ENCODE measurements around the gene PSD4.
A peak's percentile ranks its signal among the peaks of the same experiment; 100 is the strongest.

The PSD4 gene

DNA sequence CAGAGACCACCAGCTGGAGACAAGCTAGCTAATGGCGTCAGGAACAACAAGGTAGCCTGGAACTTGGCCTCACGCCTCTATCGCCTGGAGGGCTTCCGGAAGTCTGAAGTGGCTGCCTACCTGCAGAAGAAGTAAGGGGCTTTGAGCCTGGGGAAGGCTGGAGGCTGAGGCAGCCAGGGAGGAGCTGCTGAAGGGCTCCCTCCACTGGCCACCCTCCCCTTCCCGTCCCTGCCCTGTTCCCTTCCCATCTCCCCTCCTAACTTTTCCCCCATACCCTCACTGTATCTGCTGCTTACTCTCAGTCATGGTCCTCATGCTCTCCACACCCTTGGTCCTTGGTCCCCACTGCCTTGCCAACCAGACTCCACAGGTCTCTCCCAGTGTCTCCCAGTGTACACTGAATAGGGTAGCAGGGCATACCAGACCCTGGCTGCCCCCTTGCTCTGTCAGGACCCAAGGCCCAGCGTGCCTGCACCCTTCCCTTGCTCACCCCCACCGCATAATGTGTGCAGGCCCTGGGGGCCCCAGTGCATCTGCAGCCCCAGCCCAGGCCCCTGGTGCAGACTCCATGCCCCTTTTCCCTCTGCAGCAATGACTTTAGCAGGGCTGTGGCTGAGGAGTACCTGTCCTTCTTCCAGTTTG is 18.8 kb downstream of the PSD4 start:
- no peaks in the 10 kb centered on the region for H3K4me1 ChIP-seq (ENCODE audit: control insufficient read depth, low read depth, low read length)
- no peak overlapping the region for H3K23ac ChIP-seq (ENCODE audit: low read length)
- H3K79me2 ChIP-seq (ENCODE audit: control insufficient read depth, insufficient read depth, low read length): no peaks in the 10 kb centered on the region
- H2AK5ac ChIP-seq (ENCODE audit: low read length): no peak overlapping the region
- no CpG with 5 or more reads among the region's 7 CpGs for WGBS (ENCODE audit: extremely low coverage, insufficient coverage, low lambda C conversion rate)
- no peak overlapping the region for H4K8ac ChIP-seq (ENCODE audit: low read depth, low read length)
- H3K79me1 ChIP-seq (ENCODE audit: low read length): no peaks in the 10 kb centered on the region
- no peak overlapping the region for H2BK5ac ChIP-seq (ENCODE audit: low read length)
- no peak overlapping the region for H3K56ac ChIP-seq (ENCODE audit: low read length)
- H3K18ac ChIP-seq (ENCODE audit: low read length): no peak overlapping the region
- H3K27ac ChIP-seq (ENCODE audit: low read depth, low read length): no peak overlapping the region
- H3K4me3 ChIP-seq (ENCODE audit: low read length): no peak overlapping the region
- H2BK15ac ChIP-seq (replicated peaks; ENCODE audit: low read depth): no peak overlapping the region
- H3K9ac ChIP-seq (ENCODE audit: low read length): no peak overlapping the region
- H4K5ac ChIP-seq (ENCODE audit: low read length): no peak overlapping the region
- H3K4me2 ChIP-seq (ENCODE audit: low read length): no peak overlapping the region
- no peak overlapping the region for H3K4ac ChIP-seq (ENCODE audit: low read depth, low read length)
- peak; percentile 61 for DNase-seq
- H3K27me3 ChIP-seq (ENCODE audit: insufficient read depth, low read length, poor library complexity): no peaks in the 10 kb centered on the region
- no peak overlapping the region for H2BK120ac ChIP-seq (ENCODE audit: low read depth, low read length)
- no peaks in the 10 kb centered on the region for H3K36me3 ChIP-seq (ENCODE audit: control insufficient read depth, insufficient read depth, low read length)

DNA sequence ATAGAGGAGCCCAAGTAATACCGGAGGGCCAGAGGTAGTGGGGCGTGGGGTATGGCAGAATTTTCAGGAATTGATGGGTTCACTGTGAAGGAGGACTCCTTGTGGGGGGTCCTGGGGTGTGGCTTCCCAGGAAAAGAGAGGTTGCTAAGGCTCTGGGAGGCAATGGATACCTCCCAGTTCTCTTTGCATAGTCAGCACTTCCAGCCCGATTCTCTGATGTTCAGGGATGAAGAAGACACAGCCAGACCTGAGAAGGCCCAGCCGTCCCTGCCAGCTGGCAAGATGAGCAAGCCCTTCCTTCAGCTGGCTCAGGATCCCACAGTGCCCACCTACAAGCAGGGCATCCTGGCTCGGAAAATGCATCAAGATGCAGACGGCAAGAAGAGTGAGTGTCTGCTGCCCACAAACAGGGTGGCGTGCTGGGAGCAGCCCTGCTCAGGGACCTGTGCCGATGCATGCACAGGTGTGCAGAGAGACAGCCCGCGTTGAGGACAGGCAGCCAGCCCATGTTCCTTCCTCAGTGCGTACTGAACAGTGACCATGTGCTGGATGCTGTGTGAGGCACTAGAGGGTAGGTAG is 22.2 kb downstream of the PSD4 start:
- H3K79me1 ChIP-seq (ENCODE audit: low read length): no peaks in the 10 kb centered on the region
- H2BK120ac ChIP-seq (ENCODE audit: low read depth, low read length): no peak overlapping the region
- no peak overlapping the region for H3K9ac ChIP-seq (ENCODE audit: low read length)
- H2BK5ac ChIP-seq (ENCODE audit: low read length): no peak overlapping the region
- no peak overlapping the region for H3K23ac ChIP-seq (ENCODE audit: low read length)
- H2AK5ac ChIP-seq (ENCODE audit: low read length): no peak overlapping the region
- H3K27me3 ChIP-seq (ENCODE audit: insufficient read depth, low read length, poor library complexity): no peaks in the 10 kb centered on the region
- H3K36me3 ChIP-seq (ENCODE audit: control insufficient read depth, insufficient read depth, low read length): no peaks in the 10 kb centered on the region
- no peak overlapping the region for H4K8ac ChIP-seq (ENCODE audit: low read depth, low read length)
- no peak overlapping the region for H3K4me2 ChIP-seq (ENCODE audit: low read length)
- no peak overlapping the region for H4K5ac ChIP-seq (ENCODE audit: low read length)
- H3K4me1 ChIP-seq (ENCODE audit: control insufficient read depth, low read depth, low read length): no peaks in the 10 kb centered on the region
- H2BK15ac ChIP-seq (replicated peaks; ENCODE audit: low read depth): no peak overlapping the region
- no peaks in the 10 kb centered on the region for H3K79me2 ChIP-seq (ENCODE audit: control insufficient read depth, insufficient read depth, low read length)
- no peak overlapping the region for H3K4me3 ChIP-seq (ENCODE audit: low read length)
- no peak overlapping the region for H3K4ac ChIP-seq (ENCODE audit: low read depth, low read length)
- WGBS (ENCODE audit: extremely low coverage, insufficient coverage, low lambda C conversion rate): no CpG with 5 or more reads among the region's 11 CpGs
- no peak overlapping the region for H3K27ac ChIP-seq (ENCODE audit: low read depth, low read length)
- no peak overlapping the region for H3K18ac ChIP-seq (ENCODE audit: low read length)
- no peak overlapping the region for H3K56ac ChIP-seq (ENCODE audit: low read length)
- DNase-seq: no peak

DNA sequence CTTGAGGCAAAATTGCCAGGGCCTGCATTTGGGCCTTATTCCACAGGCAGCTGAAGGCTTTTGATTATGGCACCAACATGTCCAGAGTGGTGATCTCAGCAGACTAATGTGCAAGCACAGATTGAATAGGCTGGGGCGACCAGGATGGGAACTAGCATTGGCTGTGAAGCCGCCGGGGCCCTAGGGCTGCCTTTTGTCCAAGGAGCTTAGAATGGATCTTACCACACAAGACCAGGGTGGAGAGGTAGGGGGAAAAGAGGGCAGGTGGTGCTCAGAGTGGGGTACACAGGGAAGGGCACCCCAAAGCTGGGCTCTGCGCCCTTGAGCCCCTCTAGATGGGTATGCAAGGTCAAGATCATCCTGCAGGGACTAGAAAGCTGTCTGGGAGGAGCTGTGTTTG is 23.1 kb downstream of the PSD4 start:
- Histone ChIP-seq H3K23ac (ENCODE audit: low read length) (no peak overlapping the region), H3K9ac (ENCODE audit: low read length) (no peak overlapping the region), H2BK5ac (ENCODE audit: low read length) (no peak overlapping the region), H3K4ac (ENCODE audit: low read depth, low read length) (no peak overlapping the region), H4K5ac (ENCODE audit: low read length) (no peak overlapping the region), H3K4me2 (ENCODE audit: low read length) (no peak overlapping the region), H3K56ac (ENCODE audit: low read length) (no peak overlapping the region), H2BK120ac (ENCODE audit: low read depth, low read length) (no peak overlapping the region), H2BK15ac (replicated peaks; ENCODE audit: low read depth) (no peak overlapping the region), H3K79me1 (ENCODE audit: low read length) (no peaks in the 10 kb centered on the region), H3K27me3 (ENCODE audit: insufficient read depth, low read length, poor library complexity) (no peaks in the 10 kb centered on the region), H3K18ac (ENCODE audit: low read length) (no peak overlapping the region), H3K36me3 (ENCODE audit: control insufficient read depth, insufficient read depth, low read length) (no peaks in the 10 kb centered on the region), H4K8ac (ENCODE audit: low read depth, low read length) (no peak overlapping the region), H3K4me3 (ENCODE audit: low read length) (no peak overlapping the region), H3K27ac (ENCODE audit: low read depth, low read length) (no peak overlapping the region), H3K4me1 (ENCODE audit: control insufficient read depth, low read depth, low read length) (no peaks in the 10 kb centered on the region), H2AK5ac (ENCODE audit: low read length) (no peak overlapping the region), H3K79me2 (ENCODE audit: control insufficient read depth, insufficient read depth, low read length) (no peaks in the 10 kb centered on the region)
- no CpG with 5 or more reads among the region's 4 CpGs for WGBS (ENCODE audit: extremely low coverage, insufficient coverage, low lambda C conversion rate)
- no peak for DNase-seq

DNA sequence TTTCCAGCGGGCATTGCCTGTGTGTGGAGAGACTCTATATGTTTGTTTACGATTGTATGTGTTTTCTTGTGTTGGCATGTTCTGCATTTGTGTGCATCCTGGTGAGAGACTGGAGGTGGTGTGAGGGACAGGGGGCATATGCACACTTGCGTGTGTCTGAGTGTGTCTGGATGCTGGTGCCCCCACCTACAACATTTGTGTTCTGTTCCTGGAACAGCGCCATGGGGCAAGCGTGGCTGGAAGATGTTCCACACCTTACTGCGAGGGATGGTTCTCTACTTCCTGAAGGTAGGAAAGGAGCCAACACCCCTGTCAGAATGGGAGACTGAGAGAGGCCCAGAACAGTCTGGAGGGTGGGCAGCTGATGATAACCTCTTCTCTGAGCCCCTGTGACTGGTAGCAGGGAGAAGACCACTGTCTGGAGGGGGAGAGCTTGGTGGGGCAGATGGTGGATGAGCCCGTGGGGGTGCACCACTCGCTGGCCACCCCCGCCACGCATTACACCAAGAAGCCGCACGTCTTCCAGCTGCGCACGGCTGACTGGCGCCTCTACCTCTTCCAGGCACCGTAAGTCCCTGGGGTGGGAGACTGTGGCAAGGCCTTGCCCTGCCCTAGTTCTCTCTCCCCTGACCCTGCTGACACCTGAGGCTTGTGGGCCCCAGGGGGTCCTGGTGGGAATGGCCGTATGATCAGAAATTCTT is 23.7 kb downstream of the PSD4 start:
- Histone ChIP-seq H3K4me2 (ENCODE audit: low read length) (no peak overlapping the region), H3K23ac (ENCODE audit: low read length) (no peak overlapping the region), H3K9ac (ENCODE audit: low read length) (no peak overlapping the region), H3K4me3 (ENCODE audit: low read length) (no peak overlapping the region), H3K4me1 (ENCODE audit: control insufficient read depth, low read depth, low read length) (no peaks in the 10 kb centered on the region), H3K36me3 (ENCODE audit: control insufficient read depth, insufficient read depth, low read length) (no peaks in the 10 kb centered on the region), H3K18ac (ENCODE audit: low read length) (no peak overlapping the region), H2BK120ac (ENCODE audit: low read depth, low read length) (no peak overlapping the region), H3K27me3 (ENCODE audit: insufficient read depth, low read length, poor library complexity) (no peaks in the 10 kb centered on the region), H4K8ac (ENCODE audit: low read depth, low read length) (no peak overlapping the region), H3K79me1 (ENCODE audit: low read length) (no peaks in the 10 kb centered on the region), H2BK15ac (replicated peaks; ENCODE audit: low read depth) (no peak overlapping the region), H2AK5ac (ENCODE audit: low read length) (no peak overlapping the region), H4K5ac (ENCODE audit: low read length) (no peak overlapping the region), H3K27ac (ENCODE audit: low read depth, low read length) (no peak overlapping the region), H3K4ac (ENCODE audit: low read depth, low read length) (no peak overlapping the region), H3K79me2 (ENCODE audit: control insufficient read depth, insufficient read depth, low read length) (no peaks in the 10 kb centered on the region), H3K56ac (ENCODE audit: low read length) (no peak overlapping the region), H2BK5ac (ENCODE audit: low read length) (no peak overlapping the region)
- WGBS (ENCODE audit: extremely low coverage, insufficient coverage, low lambda C conversion rate): no CpG with 5 or more reads among the region's 17 CpGs
- DNase-seq: no peak

DNA sequence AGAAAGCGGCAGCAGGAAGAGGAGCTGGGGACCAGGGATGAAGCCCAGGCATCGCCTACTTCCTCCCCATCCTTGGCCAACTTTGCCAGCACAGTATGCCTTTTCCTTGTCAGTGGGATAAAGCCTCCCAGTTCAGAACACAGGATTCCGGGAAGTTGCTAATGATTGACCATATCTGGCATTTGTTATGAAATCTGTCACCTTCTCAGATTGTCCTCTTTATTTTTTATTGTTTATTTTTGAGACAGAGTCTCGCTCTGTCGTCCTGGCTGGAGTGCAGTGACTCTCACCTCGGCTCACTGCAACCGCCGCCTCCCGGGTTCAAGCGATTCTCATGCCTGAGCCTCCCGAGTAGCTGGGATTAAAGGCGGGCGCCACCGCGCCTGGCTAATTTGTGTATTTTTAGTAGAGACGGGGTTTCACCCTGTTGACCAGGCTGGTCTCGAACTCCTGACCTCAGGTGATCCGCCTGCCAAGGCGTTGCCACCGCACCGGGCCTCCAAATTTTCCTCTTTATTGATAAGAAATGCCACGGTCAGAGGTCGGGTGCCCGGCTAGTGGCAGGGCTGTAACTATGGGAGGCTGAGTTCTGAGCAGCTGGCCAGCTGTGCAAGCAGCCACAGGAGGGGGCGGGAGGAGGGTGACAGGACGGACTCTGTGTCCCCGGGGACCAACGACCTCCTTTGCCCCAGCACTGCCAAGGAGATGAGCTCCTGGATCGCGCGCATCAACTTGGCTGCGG is 24.4 kb downstream of the PSD4 start:
- Histone ChIP-seq H3K79me2 (ENCODE audit: control insufficient read depth, insufficient read depth, low read length) (no peaks in the 10 kb centered on the region), H4K8ac (ENCODE audit: low read depth, low read length) (no peak overlapping the region), H2BK15ac (replicated peaks; ENCODE audit: low read depth) (no peak overlapping the region), H3K4ac (ENCODE audit: low read depth, low read length) (no peak overlapping the region), H3K36me3 (ENCODE audit: control insufficient read depth, insufficient read depth, low read length) (no peaks in the 10 kb centered on the region), H3K27me3 (ENCODE audit: insufficient read depth, low read length, poor library complexity) (no peaks in the 10 kb centered on the region), H3K4me3 (ENCODE audit: low read length) (peak overlapping the region; percentile 57), H3K27ac (ENCODE audit: low read depth, low read length) (no peak overlapping the region), H2BK5ac (ENCODE audit: low read length) (no peak overlapping the region), H3K4me1 (ENCODE audit: control insufficient read depth, low read depth, low read length) (no peaks in the 10 kb centered on the region), H3K9ac (ENCODE audit: low read length) (peak overlapping the region; percentile 81), H2BK120ac (ENCODE audit: low read depth, low read length) (no peak overlapping the region), H3K18ac (ENCODE audit: low read length) (no peak overlapping the region), H3K23ac (ENCODE audit: low read length) (no peak overlapping the region), H3K4me2 (ENCODE audit: low read length) (peak overlapping the region; percentile 77), H2AK5ac (ENCODE audit: low read length) (no peak overlapping the region), H3K56ac (ENCODE audit: low read length) (peak overlapping the region; percentile 90), H3K79me1 (ENCODE audit: low read length) (no peaks in the 10 kb centered on the region), H4K5ac (ENCODE audit: low read length) (no peak overlapping the region)
- DNase-seq: no peak
- WGBS (ENCODE audit: extremely low coverage, insufficient coverage, low lambda C conversion rate): no CpG with 5 or more reads among the region's 32 CpGs
